GM18526 (cell line): ENCODE results near the gene PRPF8.

Experiments
- POLR2A ChIP-seq: IDR thresholded peaks from 3 replicates; pipeline ENCODE4 v1.6.1; 2011; ENCODE audit not compliant: insufficient read length; ENCODE audit errors: extremely low read depth

The PRPF8 gene

DNA sequence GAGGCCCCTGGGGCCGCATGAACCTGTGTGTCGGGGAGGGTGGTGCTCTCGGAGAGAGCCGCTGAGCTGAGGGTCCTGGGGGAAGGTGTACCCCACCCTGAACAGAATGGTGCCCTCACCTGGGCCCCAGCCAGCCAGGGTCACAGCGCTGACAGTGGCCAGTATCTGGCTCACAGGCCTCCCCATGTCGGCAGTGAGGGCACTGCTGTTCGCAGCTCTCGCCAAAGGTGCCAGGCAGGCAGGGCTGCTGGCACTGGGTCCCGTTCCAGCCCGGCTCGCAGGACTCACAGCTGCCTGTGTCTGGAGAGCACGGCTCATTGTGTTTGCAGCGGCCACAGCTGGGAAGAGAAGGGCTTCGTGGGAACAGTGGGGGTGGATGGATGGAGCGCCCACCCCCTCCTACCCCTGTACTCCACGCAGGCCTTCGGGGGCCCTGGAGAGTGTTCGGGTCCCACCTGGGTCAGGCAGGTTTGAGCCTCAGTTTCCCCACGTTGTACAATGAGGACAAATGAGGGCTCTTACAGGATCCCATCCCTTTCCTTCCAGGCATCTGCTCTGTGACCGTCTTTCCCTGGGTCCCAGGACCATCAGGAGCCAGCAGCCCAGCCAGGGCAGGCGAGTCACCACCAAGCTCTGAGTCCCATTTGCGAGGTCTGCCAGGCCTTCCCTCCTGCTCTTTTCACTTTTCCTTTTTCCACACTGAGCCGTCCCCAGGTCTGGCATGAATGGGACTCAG is 44.2 kb downstream of the PRPF8 start:
- TF ChIP-seq POLR2A = no peak

DNA sequence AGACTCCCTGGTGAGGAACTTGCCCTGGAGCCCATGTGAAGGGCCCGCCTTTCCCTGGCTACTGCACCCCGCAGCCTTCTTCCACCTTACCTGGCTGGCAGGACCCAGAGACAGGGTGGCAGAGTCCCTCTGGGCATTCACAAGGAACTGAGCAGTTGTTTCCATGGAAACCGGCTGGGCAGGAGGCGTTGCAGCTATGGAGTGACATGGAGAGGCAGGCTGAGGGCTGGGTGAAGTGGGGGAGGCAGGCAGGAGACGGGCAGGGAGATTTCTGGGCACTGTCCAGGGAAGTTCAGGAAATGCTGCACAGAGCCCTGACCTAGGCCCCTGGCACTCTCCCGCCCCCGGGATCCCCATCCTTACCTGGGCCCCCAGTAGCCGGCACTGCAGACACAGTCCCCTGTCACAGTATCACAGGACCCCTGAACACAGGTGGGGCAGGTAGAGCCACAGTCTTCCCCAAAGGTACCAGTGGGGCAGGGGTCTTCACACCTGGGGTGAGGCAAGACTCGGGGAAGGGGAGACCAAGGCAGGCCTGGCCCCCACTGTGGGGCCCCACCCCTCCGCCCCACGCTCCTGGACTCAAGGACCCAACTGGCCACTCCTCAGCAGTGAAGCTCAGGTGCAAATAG is 45.0 kb downstream of the PRPF8 start:
- TF ChIP-seq POLR2A = no peak

DNA sequence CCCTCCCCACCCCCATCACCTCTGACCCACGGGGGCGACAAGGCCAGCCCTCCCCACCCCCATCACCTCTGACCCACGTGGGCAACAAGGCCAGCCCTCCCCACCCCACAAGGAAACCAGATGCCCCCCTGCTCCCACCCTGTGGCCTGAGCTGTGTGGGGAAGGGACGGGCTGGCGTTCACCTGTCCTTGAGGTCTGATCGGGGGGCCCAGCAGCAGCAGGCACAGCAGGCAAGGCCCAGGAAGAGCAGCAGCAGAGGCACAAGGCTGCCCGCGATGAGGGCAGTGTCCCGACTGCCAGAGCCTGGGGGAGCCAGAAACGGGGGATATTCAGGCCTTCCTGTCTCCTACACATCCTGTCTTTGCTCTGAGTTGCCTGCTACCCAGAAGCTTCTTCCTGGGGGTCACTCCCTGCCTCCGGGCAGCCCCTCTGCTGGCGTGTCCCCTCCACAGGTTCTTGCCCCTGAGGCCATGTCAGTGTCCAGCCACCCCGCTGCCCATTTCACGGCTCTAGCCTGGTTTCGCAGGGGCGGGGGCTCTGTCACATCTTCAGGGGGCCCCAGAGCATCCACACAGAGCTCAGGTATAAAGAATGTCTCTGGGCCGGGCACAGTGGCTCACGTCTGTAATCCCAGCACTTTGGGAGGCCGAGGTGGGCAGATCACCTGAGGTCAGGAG is 45.9 kb downstream of the PRPF8 start:
- TF ChIP-seq POLR2A = no peak

DNA sequence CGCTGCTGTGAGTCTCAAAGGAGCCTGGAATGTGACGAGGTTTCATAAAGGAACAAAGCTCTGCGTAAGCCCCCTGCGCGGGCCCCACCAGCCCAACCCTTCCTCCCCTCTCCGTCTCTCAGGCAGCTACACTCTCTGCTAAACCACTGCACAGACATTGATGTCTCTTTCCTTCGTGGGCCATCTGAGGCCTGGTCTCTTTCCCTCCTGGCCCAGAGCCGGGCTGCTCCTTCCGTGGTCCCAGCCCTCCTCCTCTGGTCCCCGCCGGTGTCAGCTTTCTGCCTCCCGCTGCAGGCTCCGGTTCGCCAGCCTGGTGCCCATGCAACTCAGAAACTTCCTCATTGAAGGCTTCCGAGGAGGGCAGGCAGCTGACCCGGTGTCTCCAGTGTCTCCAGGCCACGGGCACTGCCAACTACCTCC is 46.5 kb downstream of the PRPF8 start:
- no peak for TF ChIP-seq POLR2A

DNA sequence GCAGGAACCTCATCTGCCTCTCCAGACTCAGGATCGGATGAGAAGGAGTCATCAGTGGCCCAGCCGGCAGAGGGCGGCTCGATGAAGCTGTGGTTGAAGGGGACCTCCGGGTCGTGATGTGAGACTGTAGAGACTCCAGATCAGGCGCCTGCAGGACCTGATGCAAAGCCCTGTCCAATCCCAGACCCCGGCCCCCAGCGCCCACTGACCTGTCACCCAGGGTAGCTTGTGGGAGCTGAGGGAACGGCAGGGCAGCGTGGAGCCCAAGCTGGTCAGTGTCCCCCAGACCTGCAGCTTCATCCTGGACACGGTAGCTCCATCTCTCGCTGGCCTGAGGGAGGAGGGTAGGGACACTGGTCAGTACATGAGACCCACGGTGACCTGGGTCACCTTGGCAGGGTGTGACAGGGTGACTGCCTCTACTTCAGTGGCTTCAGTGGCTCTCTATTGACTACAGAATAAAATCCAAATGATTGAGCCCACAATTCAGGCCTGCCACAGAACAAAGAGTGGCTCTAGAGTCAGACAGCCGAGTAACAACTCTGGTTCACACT is 47.9 kb downstream of the PRPF8 start:
- no peak for TF ChIP-seq POLR2A

DNA sequence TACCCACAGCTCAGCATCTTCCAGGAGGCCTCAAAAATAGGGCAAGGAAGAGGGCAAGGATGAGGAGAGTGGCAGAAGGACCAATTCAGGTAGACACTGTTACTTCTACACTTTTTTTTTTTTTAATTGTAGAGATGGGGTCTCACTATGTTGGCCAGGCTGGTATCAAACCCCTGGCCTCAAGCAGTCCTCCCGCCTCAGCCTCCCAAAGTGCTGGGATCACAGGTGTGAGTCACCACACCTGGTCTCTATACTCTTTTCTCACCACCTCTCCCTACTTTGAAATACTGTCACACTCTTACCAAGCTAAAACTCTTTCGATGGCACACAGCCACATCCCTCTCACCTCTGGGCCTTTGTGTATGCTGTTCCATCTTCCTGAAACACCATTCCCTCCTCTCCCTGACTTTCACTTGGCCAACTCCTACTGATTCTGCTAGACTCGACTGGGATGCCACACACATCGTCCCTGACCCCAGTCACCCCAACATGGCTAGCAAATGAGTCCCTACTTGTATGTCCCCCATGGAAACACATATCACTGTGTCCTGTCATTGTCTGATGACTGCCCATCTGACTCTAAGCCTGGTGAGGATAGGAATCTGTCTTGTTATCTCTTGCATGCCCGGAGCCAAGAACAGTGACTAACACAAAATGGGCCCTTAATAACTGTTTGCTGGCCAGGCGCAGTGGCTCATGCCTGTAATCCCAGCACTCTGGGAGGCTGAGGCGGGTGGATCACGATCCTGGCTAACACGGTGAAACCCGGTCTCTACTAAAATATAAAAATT is 48.8 kb downstream of the PRPF8 start:
- no peak for TF ChIP-seq POLR2A

DNA sequence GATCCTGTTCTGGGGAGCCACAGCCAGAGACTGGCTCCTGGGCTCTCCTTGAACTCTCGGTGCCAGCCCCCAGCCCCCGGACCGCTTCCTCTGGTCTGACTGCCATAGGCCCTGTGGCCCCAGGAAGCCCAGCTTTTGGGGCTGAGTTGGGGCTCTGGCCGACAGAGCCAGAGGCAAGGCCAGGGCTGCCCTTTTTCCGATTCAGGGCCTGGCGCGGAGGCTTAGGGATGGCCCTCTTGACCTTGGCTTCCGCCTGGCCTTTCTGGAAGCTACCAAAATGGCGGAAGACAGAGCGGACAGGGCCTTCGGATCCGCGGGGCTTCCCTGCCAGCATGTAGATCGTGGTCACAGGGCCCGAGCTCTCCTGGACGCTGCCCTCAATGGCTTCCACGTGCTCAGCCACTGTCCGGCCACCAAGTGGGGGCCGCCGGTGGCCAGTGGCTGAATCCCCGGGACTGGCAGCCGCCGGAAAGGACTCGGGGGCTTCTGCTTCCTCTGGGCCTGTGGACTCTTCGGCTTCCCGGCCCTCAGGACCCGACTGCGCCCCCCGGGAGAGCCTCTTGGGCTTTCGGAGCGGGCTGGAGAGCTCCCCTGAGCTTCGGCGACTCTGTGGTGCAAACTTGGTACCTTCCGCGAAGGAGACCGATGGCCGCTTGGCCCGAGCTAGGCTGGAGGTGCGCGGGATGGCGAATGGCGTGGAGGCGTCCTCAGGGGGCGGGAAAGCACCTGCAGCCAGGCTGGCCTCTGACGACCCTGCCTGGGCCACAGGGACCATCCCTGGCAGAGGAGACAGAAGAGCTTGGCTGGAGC is 49.6 kb downstream of the PRPF8 start:
- no peak for TF ChIP-seq POLR2A

DNA sequence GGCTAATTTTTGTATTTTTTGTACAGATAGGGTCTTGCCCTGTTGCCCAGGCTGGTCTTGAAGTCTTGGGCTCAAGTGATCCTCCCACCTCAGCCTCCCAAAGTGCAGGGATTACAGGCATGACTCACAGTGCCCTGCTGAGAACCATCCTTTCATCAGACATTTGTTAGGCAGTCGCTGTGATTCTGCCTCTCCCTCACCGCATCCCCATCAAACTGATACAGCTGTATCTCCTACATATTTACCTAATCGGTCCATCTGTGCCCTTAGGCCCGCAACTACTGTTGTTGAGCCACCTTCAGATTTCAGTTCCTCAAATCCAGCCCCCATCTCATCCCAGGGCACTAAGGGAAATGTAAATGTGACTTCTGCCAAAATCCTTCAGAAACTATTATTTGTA is 54.0 kb downstream of the PRPF8 start:
- no peak for TF ChIP-seq POLR2A

DNA sequence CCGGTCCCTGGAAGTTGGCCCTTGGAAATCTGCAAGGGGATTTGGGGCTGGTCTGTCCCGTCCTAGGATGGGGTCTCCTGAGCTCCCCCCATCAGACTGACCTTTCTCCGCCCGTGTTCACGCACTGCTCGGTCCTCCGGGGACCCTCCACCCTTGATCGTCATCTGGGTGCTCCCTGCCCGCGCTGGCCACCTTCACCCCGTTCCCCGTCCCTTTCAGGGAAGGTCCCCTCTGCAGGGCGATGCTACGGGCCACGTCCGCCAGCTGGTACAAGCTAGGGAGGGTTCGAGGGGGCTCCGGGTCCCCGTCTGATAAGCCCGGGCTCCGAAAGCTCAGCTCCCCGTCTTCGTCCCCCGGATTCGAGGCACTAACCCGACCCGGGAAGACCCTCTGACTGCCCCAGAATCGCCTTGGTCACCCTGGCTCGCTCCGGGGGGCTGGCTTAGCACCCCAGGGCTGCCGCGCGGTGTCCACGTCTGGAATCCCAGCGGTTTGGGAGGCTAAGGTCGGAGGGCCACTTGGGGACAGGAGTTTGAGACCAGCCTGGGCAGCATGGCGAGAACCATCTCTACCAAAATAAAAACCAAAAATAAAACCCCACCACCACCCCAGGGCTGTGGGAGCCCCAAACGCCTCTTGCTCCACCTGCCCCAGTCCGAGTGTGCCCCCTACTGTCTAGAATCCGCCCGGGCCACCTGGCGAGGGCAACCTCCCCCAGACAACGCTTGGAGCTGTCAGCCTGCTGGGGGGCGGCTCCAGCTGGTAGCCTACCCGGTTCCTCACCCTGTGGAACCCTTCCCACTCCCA is 55.0 kb downstream of the PRPF8 start:
- TF ChIP-seq POLR2A = no peak

DNA sequence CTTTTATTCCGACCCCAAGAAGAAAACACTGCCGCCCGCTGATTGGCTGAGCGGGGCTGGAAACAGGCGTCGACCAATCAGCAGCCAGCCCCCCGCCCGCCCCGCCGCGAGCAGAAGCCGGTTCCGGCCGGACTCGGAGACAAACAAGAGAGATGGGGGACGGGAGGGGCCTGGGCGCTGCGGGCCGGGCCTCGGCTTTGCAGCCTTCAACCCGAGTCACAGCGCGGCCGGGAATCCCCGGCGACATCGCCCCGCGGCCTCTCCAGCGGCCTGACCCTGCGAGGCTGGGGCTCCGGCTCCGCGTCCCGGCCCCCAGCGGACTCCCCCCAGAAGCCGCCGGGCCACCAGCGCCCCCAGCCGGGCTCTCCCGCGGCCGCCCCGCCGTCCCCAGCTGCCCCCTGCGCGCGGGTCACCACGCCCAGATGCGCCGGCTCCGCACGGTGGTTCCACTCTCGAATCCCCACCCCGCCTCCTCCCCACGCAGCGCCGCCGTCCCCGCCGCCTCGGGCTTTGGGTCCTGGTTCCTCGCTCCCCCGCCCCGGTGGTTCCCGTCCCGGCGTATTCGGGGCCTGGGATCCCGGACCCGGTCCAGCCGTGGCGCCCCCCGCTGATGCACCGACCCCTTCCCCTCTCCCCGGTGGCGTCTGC is 55.7 kb downstream of the PRPF8 start:
- peak; percentile 62 for TF ChIP-seq POLR2A

DNA sequence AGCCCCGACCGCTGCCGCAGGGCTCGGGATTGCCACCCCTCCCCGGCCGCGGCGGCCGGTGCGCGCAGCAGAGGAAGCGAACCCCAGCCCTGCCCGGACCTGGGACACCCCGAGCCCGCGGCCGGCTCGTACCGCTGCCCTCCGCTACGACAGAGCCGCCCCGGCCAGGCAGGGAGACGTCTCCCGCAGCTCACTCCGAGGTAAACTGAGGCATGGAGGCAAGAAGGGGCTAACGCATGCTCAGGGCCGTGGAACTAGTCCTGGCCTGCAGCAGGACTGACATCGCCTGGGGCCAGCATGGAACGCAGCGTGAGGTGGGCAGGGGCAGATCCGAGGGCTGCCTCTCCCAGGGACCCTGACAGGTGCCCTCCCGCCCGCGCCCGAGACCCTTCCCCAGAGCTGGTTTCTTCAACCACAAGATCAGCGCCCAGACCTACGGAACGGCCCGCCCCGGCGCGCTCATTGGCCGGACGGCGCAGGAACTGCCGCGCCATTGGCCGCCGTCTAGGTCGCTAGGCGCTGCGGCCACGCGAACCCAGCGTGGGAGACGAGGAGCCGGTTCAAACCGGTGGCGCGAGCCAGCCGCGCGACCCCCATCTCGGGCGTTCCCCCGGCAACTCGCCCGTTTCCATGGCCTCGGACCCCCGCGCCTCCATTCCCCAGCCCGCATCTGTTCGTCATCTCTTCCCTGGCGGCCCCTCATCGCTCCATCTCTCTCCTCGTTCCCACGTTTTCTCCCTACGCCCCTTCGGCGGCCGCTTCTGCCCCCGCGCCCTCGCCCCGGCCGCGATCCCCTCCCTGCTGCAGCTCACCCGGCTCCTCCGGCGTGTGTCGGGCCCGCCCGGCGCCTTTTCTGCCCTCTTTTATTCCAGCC is 56.4 kb downstream of the PRPF8 start, which contains the start of gene SLC43A2:
Gene SLC43A2 (minus strand): TSS at position 853 of the 874 bp plus-strand sequence. CDS start 960 bp downstream, outside the sequence.
- TF ChIP-seq POLR2A = peak; percentile 56
